HFF-Myc (cell line): ENCODE data around the gene CHGA.

Source experiments
- DNase-seq: peaks from one replicate; pipeline ENCODE4 v3.0.0-alpha.2; 2011; ENCODE audit warnings: low read depth; ENCODE audit errors: extremely low read depth
- H3K4me3 ChIP-seq: replicated peaks from 2 replicates; pipeline ENCODE4 v1.5.1; 2011; ENCODE audit warnings: low read depth, mild to moderate bottlenecking, control low read depth, low read length
- CTCF ChIP-seq: IDR thresholded peaks from 2 replicates; pipeline ENCODE4 v1.5.1; 2012; ENCODE audit warnings: mild to moderate bottlenecking, low read depth, low read length, control low read depth; ENCODE audit errors: missing control alignments

Gene CHGA

DNA sequence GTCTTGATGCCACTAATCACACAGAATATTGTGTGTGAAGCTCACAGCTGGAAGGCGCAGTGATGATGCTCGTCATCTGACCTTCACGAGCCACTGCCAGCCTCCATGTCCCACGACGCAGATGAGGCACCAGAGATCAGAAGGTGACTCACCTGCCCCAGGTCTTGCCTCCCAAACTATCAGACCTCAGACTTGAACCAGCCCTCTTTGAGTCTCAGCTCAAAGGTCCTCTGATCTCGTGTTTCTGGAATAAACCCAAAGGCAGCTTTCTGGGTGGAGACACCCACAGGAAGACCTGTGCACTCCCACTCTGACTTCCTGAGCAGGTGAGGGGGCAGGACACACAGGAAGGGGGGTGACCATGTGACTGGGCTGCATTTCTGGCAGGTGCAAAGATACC, 19.6 kb upstream of the CHGA start:
- DNase-seq: no peak
- no peak for TF ChIP-seq CTCF
- no peak overlapping the region for H3K4me3 ChIP-seq

GRCh38 chr14:92905667-92906066, 17.3 kb upstream of the CHGA start:
- H3K4me3 ChIP-seq: no peak overlapping the region
- no peak for TF ChIP-seq CTCF
- DNase-seq: no peak

- TF ChIP-seq CTCF: no peak
- no peak overlapping the region for H3K4me3 ChIP-seq
- DNase-seq: no peak
These were observed 16.5 kb upstream of the CHGA start for GRCh38 chr14:92906420-92906819.

- H3K4me3 ChIP-seq: no peak overlapping the region
- no peak for DNase-seq
- no peak for TF ChIP-seq CTCF
These were observed 16.1 kb upstream of the CHGA start for GRCh38 chr14:92906823-92907222.

DNA sequence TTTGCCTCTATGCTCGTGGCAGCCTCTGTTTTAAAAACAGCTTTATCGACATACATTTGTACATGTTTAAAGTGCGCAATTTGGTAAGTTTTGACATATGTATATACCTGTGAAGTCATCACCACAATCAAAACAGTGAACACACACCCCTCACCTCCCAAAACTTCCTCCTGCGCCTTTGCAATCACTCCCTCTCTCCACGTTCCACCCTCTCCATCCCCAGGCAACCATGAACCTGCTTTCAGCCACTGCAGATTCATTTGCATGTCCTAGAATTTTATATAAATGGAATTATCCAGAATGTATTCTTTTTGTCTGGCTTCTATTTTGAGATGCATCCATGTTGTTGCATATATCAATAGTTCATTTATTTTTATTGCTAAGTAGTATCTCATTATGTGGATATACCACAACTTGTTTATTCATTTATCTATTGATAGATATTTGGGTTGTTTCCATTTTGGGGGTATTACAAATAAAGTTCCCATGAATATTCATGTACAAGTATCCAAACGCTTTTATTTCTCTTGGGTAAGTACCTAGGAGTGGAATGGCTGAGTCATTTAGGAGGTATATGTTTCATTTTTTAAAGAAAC, 15.5 kb upstream of the CHGA start:
- no peak overlapping the region for H3K4me3 ChIP-seq
- TF ChIP-seq CTCF: no peak
- no peak for DNase-seq

- H3K4me3 ChIP-seq: no peak overlapping the region
- DNase-seq: no peak
- TF ChIP-seq CTCF: no peak
These were observed 8.8 kb upstream of the CHGA start for GRCh38 chr14:92914087-92914656.

DNA sequence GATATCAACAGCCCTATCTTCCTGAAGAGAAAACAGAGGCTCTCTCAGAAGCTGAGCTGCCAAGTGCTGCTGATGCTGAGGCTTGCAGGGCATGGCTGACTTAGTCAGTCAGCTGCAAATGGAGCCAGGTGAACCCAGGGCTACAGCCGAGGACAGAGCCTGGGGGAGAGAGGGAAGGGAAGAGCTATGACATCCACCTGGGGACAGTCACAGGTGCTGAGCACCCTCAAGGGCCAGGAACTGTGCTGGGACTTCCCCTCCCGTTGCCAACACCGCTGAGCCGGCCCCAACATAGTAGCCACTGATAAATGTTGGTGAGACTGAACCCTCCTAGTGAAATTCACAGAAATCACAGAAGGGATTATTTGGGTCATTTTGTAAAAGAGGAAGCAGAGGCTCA, 6.7 kb upstream of the CHGA start:
- no peak for TF ChIP-seq CTCF
- no peak for DNase-seq
- H3K4me3 ChIP-seq: no peak overlapping the region
